ENCODE results near the gene MYH14. TPM values are rescaled to one million over a fixed set of nuclear protein-coding genes. Genes with fewer than 3 reads are reported as not detected.

Gene MYH14
- total and polyA plus RNA-seq, 10 of the 15 experiments (the other 5 are each of a cell fraction or from before 2014, with no cell fraction given), result 0.06 to 0.69 (median 0.15) TPM; not detected in 4

- RAD21 ChIA-PET (ENCODE audit: unreplicated experiment), result interaction anchor here (1.1 kb wide), 1 partner anchor 11 kb away, joined by 3 read pairs; no protein-coding TSS in a partner anchor
- FAIRE-seq (no peak), DNase-seq (ENCODE audit: low read depth, low spot score) (no peak), ATAC-seq (no peak)
- H3K36me3 ChIP-seq (ENCODE audit: control insufficient read depth in 2 of 2, insufficient read depth in 2 of 2, low read length in 1 of 2), result no peaks in the 10 kb centered on the region
- no peaks in the 10 kb centered on the region; a peak in 1 of 4 replicates for H3K27me3 ChIP-seq (replicated peaks in 1 of 2; ENCODE audit: control insufficient read depth in 2 of 2, insufficient read depth in 2 of 2, low read length in 1 of 2)
- H2AFZ ChIP-seq (ENCODE audit: control insufficient read depth, low read depth, low read length), result no peak overlapping the region
- BruUV-seq (replicated peaks), result no TSS peak
- no peaks in the 10 kb centered on the region; the same call in 2 of the 3 replicates for H3K9me3 ChIP-seq (replicated peaks; ENCODE audit: control insufficient read depth, insufficient read depth, low read length)
- H3K79me2 ChIP-seq (ENCODE audit: control insufficient read depth, insufficient read depth, low read length), result no peaks in the 10 kb centered on the region
- no peak overlapping the region for H3K27ac ChIP-seq (ENCODE audit: control insufficient read depth, insufficient read depth)
- intact Hi-C loops (cut with micrococcal nuclease; ENCODE audit: unreplicated experiment) (no loop called here), in situ Hi-C loops (cut with MboI) (no loop called here)
- CTCF ChIA-PET, result interaction anchor here (0.9 to 1.5 kb wide), 2 partner anchors 83 to 133 kb away, joined by 3 read pairs; no protein-coding TSS in a partner anchor
- H3K4me2 ChIP-seq (ENCODE audit: control insufficient read depth, insufficient read depth), result no peak overlapping the region
- H3K4me1 ChIP-seq (ENCODE audit: control insufficient read depth, insufficient read depth, low read length), result no peaks in the 10 kb centered on the region
- H3K9ac ChIP-seq (ENCODE audit: control insufficient read depth, insufficient read depth, low read length), result no peak overlapping the region
- no peaks in the 10 kb centered on the region for H4K20me1 ChIP-seq (ENCODE audit: control insufficient read depth, insufficient read depth)
- POLR2A ChIA-PET, result no interaction called here
- SMC1A ChIA-PET (ENCODE audit: uncharacterized antibody, unreplicated experiment), result interaction anchor here (1.1 kb wide), 2 partner anchors 9 to 89 kb away, joined by 3 read pairs; no protein-coding TSS in a partner anchor
- H3K4me3 ChIP-seq, result no peak overlapping the region
- WGBS (ENCODE audit: insufficient coverage, insufficient replicate concordance, low lambda C conversion rate, missing lambda C conversion rate), result 82% methylated on average over 5 of the region's 5 CpGs
- no peak for TF ChIP-seq HDGF (IDR thresholded peaks at IDR 0.05)
- TF ChIP-seq SRF (IDR thresholded peaks at IDR 0.05; ENCODE audit: low read depth in 2 of 2, low read length in 2 of 2), result no peak
- no peak for TF ChIP-seq NFIC (IDR thresholded peaks at IDR 0.05; ENCODE audit: low read depth, low read length)
- no peak for TF ChIP-seq PRDM15 (CRISPR knock-in tag; IDR thresholded peaks at IDR 0.05)
- TF ChIP-seq ZZZ3 (IDR thresholded peaks at IDR 0.05; ENCODE audit: control insufficient read depth, insufficient read length, low read depth), result no peak
- TF ChIP-seq ZNF592 (IDR thresholded peaks at IDR 0.05), result no peak
- no peak for TF ChIP-seq SUPT20H (IDR thresholded peaks at IDR 0.05; ENCODE audit: borderline replicate concordance, control insufficient read depth, low read depth, low read length)
- TF ChIP-seq ZSCAN29 (IDR thresholded peaks at IDR 0.05), result no peak
- TF ChIP-seq MXI1 (IDR thresholded peaks at IDR 0.05; ENCODE audit: low read depth, low read length), result no peak
- no peak for TF ChIP-seq DPF2 (IDR thresholded peaks at IDR 0.05)
- TF ChIP-seq CHD1 (IDR thresholded peaks at IDR 0.05; ENCODE audit: low read depth, low read length), result no peak
Observed at GRCh38 chr19:50268501-50268900, 65.1 kb downstream of the MYH14 start.

Data from GM12878 (cell line).